SK-N-SH treated with all-trans-retinoic acid at 6 μM for 48 hours (cell line): ENCODE results near the gene B3GLCT.
"Not testable (repeated sequence)": the region's sequence is repeated elsewhere in the genome, so short reads cannot be mapped to it uniquely, and the experiment has no call there.

ENCODE experiments used
- ATAC-seq: fragments of 200-7000 bp; cut with Tn5 transposase; 3 replicates; pipeline ENCODE4 v1.9.1; 2020; ENCODE audit warnings: mild to moderate bottlenecking, moderate library complexity
- ARNTL ChIP-seq: fragments of 450-650 bp; formaldehyde crosslinking; IDR thresholded peaks from 2 replicates; pipeline ENCODE4 v1.5.0; 2020; ENCODE audit warnings: low read depth, mild to moderate bottlenecking, moderate library complexity, borderline replicate concordance
- BACH2 ChIP-seq: fragments of 250-450 bp; sonication (Bioruptor Pico); IDR thresholded peaks from 2 replicates; pipeline ENCODE4 v1.9.0; 2021; ENCODE audit warnings: mild to moderate bottlenecking, borderline replicate concordance
- CSDC2 ChIP-seq: fragments of 250-450 bp; sonication (Bioruptor Pico); IDR thresholded peaks from 2 replicates; pipeline ENCODE4 v1.5.0; 2020; ENCODE audit warnings: mild to moderate bottlenecking, moderate library complexity
- CSRNP3 ChIP-seq: fragments of 250-450 bp; sonication (Bioruptor Pico); IDR thresholded peaks from 2 replicates; pipeline ENCODE4 v1.5.1; 2021; ENCODE audit warnings: mild to moderate bottlenecking, moderate library complexity
- ESRRG ChIP-seq: fragments of 250-450 bp; sonication (Bioruptor Pico); IDR thresholded peaks from 2 replicates; pipeline ENCODE4 v1.6.1; 2021; ENCODE audit warnings: mild to moderate bottlenecking
- GLIS3 ChIP-seq: fragments of 250-450 bp; sonication (Bioruptor Pico); IDR thresholded peaks from 2 replicates; pipeline ENCODE4 v1.5.0; 2020; ENCODE audit warnings: mild to moderate bottlenecking, moderate library complexity
- ISL1 ChIP-seq: fragments of 250-450 bp; sonication (Bioruptor Pico); IDR thresholded peaks from 2 replicates; pipeline ENCODE4 v2.1.2; 2022; ENCODE audit warnings: mild to moderate bottlenecking, moderate library complexity
- OSR1 ChIP-seq: fragments of 250-450 bp; sonication (Bioruptor Pico); IDR thresholded peaks from 2 replicates; pipeline ENCODE4 v1.8.0; 2022; ENCODE audit warnings: moderate library complexity, mild to moderate bottlenecking, inconsistent platforms
- PATZ1 ChIP-seq: fragments of 250-450 bp; sonication (Bioruptor Pico); IDR thresholded peaks from 2 replicates; pipeline ENCODE4 v1.8.0; 2020; ENCODE audit warnings: mild to moderate bottlenecking, moderate library complexity, borderline replicate concordance
- POU6F1 ChIP-seq: fragments of 250-450 bp; sonication (Bioruptor Pico); IDR thresholded peaks from 2 replicates; pipeline ENCODE4 v1.8.0; 2021; ENCODE audit warnings: low read depth, mild to moderate bottlenecking, moderate library complexity, borderline replicate concordance
- RARB ChIP-seq: fragments of 250-450 bp; sonication (Bioruptor Pico); IDR thresholded peaks from 2 replicates; pipeline ENCODE4 v1.8.0; 2021; ENCODE audit warnings: mild to moderate bottlenecking, moderate library complexity
- SNAI2 ChIP-seq: fragments of 250-450 bp; sonication (Bioruptor Pico); IDR thresholded peaks from 2 replicates; pipeline ENCODE4 v1.5.0; 2020; ENCODE audit warnings: mild to moderate bottlenecking, moderate library complexity
- TCF4 ChIP-seq: fragments of 250-450 bp; sonication (Bioruptor Pico); IDR thresholded peaks from 2 replicates; pipeline ENCODE4 v1.8.0; 2021; ENCODE audit warnings: mild to moderate bottlenecking, moderate library complexity, borderline replicate concordance
- TOX ChIP-seq: fragments of 250-450 bp; sonication (Bioruptor Pico); IDR thresholded peaks from 2 replicates; pipeline ENCODE4 v1.8.0; 2021; ENCODE audit warnings: mild to moderate bottlenecking, moderate library complexity, borderline replicate concordance
- TSHZ2 ChIP-seq: fragments of 250-450 bp; sonication (Bioruptor Pico); IDR thresholded peaks from 2 replicates; pipeline ENCODE4 v1.5.0; 2020; ENCODE audit warnings: mild to moderate bottlenecking, moderate library complexity
- ZC3H10 ChIP-seq: fragments of 250-450 bp; sonication (Bioruptor Pico); IDR thresholded peaks from 2 replicates; pipeline ENCODE4 v1.5.1; 2021; ENCODE audit warnings: mild to moderate bottlenecking, moderate library complexity
- ZFP3 ChIP-seq: fragments of 250-450 bp; sonication (Bioruptor Pico); IDR thresholded peaks from 2 replicates; pipeline ENCODE4 v1.5.0; 2020; ENCODE audit warnings: mild to moderate bottlenecking, moderate library complexity
- ZFP30 ChIP-seq: fragments of 450-650 bp; formaldehyde crosslinking; IDR thresholded peaks from 2 replicates; pipeline ENCODE4 v1.5.0; 2022; ENCODE audit warnings: mild to moderate bottlenecking, moderate library complexity
- ZNF565 ChIP-seq: fragments of 450-650 bp; formaldehyde crosslinking; conservative IDR thresholded peaks from 2 replicates; pipeline ENCODE4 v1.5.0; 2020; ENCODE audit warnings: low read depth, mild to moderate bottlenecking, moderate library complexity
- ZNF70 ChIP-seq: fragments of 450-650 bp; formaldehyde crosslinking; IDR thresholded peaks from 2 replicates; pipeline ENCODE4 v1.5.0; 2020; ENCODE audit warnings: mild to moderate bottlenecking, moderate library complexity
- ZNF8 ChIP-seq: fragments of 450-650 bp; formaldehyde crosslinking; IDR thresholded peaks from 2 replicates; pipeline ENCODE4 v1.5.0; 2020; ENCODE audit warnings: mild to moderate bottlenecking, moderate library complexity

Gene B3GLCT

GRCh38 chr13:31213651-31214289 is 14.0 kb downstream of the B3GLCT start:
- no peak for TF ChIP-seq ARNTL (CRISPR knock-in tag)
- no peak for TF ChIP-seq OSR1 (CRISPR knock-in tag)
- no peak for TF ChIP-seq RARB (CRISPR knock-in tag)
- TF ChIP-seq ZNF565 (CRISPR knock-in tag): no peak
- TF ChIP-seq TCF4 (CRISPR knock-in tag): no peak
- no peak for TF ChIP-seq ZC3H10
- no peak for TF ChIP-seq ISL1 (CRISPR knock-in tag)
- TF ChIP-seq ZNF70: no peak
- TF ChIP-seq SNAI2 (CRISPR knock-in tag): no peak
- no peak for TF ChIP-seq TSHZ2 (CRISPR knock-in tag)
- no peak for TF ChIP-seq GLIS3 (CRISPR knock-in tag)
- TF ChIP-seq CSDC2 (CRISPR knock-in tag): no peak
- TF ChIP-seq ZFP30 (CRISPR knock-in tag): no peak
- no peak for TF ChIP-seq ZFP3 (CRISPR knock-in tag)
- TF ChIP-seq BACH2 (CRISPR knock-in tag): no peak
- no peak for TF ChIP-seq TOX (CRISPR knock-in tag)
- TF ChIP-seq POU6F1 (CRISPR knock-in tag): no peak
- no peak for TF ChIP-seq PATZ1 (CRISPR knock-in tag)
- TF ChIP-seq CSRNP3: no peak
- no peak for TF ChIP-seq ZNF8 (CRISPR knock-in tag)
- peak; percentile 34; the same call in 2 of the 3 replicates for ATAC-seq

GRCh38 chr13:31214435-31214834 is 14.7 kb downstream of the B3GLCT start:
- ATAC-seq: peak; percentile 40; the same call in 1 of the 3 replicates
- TF ChIP-seq OSR1 (CRISPR knock-in tag) (no peak), ZFP30 (CRISPR knock-in tag) (no peak), TSHZ2 (CRISPR knock-in tag) (no peak), SNAI2 (CRISPR knock-in tag) (no peak), GLIS3 (CRISPR knock-in tag) (no peak), ZC3H10 (no peak), ESRRG (CRISPR knock-in tag) (no peak), BACH2 (CRISPR knock-in tag) (no peak), ISL1 (CRISPR knock-in tag) (no peak), ZNF8 (CRISPR knock-in tag) (no peak), ARNTL (CRISPR knock-in tag) (no peak)
- TF ChIP-seq, all 23 proteins: peak for 0

- ATAC-seq: not testable (repeated sequence)
Observed at GRCh38 chr13:31216916-31217315, 17.1 kb downstream of the B3GLCT start.
